ENCODE results near the gene PRDM15. TPM values are rescaled to one million over a fixed set of nuclear protein-coding genes. Genes with fewer than 3 reads are reported as not detected.

Gene PRDM15
- total and polyA plus RNA-seq, 7 donors = 1.2 to 6.9 (median 4.6) TPM

DNA sequence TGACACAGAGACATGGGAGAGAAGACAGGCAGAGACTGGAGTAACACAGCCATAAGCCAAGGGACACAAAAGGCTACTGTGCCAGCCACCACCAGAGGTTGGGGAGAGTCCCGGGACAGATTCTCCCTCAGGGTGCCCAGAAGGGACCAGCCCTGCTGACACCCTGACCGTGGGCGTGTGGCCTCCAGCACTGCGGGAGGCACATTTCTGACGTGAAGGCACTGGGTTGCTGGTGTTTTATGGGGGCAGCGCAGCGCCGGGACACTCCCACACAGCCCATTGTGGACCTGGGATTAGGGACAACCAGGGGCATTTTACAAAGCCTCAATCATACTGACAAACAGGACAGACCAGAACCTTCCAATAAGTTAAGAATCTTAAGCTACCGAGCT is 26.2 kb downstream of the PRDM15 start:
- no peak overlapping the region for H3K27ac ChIP-seq
- intact Hi-C loops (cut with DNase I) = no loop called here

GRCh38 chr21:41852151-41852928 is 26.8 kb downstream of the PRDM15 start:
- Histone ChIP-seq H3K9me3 (no peaks in the 10 kb centered on the region), H3K4me1 (no peaks in the 10 kb centered on the region), H3K27ac (no peak overlapping the region), H3K36me3 (peaks cover 0 to 56% (median 17%) of the 10 kb centered on the region in 4 donors), H3K27me3 (no peaks in the 10 kb centered on the region), H3K4me3 (no peak overlapping the region)
- TF ChIP-seq, protein P1, sequence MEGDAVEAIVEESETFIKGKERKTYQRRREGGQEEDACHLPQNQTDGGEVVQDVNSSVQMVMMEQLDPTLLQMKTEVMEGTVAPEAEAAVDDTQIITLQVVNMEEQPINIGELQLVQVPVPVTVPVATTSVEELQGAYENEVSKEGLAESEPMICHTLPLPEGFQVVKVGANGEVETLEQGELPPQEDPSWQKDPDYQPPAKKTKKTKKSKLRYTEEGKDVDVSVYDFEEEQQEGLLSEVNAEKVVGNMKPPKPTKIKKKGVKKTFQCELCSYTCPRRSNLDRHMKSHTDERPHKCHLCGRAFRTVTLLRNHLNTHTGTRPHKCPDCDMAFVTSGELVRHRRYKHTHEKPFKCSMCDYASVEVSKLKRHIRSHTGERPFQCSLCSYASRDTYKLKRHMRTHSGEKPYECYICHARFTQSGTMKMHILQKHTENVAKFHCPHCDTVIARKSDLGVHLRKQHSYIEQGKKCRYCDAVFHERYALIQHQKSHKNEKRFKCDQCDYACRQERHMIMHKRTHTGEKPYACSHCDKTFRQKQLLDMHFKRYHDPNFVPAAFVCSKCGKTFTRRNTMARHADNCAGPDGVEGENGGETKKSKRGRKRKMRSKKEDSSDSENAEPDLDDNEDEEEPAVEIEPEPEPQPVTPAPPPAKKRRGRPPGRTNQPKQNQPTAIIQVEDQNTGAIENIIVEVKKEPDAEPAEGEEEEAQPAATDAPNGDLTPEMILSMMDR (IDR thresholded peaks at IDR 0.05) = no peak
- TF ChIP-seq POLR2AphosphoS5 (IDR thresholded peaks at IDR 0.05) (no peak), EP300 (IDR thresholded peaks at IDR 0.05) (no peak), POLR2A (IDR thresholded peaks at IDR 0.05) (no peak)
- intact Hi-C loops (cut with DNase I) = no loop called here
- WGBS, 2 donors = 90 to 91% methylated on average over 21 of the region's 21 CpGs
- no peak for DNase-seq

More for the DNA sequence above, 26.2 kb downstream of the PRDM15 start:
- no peak overlapping the region for H3K4me3 ChIP-seq
- no peaks in the 10 kb centered on the region for H3K4me1 ChIP-seq
- H3K36me3 ChIP-seq = peaks cover 0 to 61% (median 17%) of the 10 kb centered on the region in 4 donors
- TF ChIP-seq POLR2AphosphoS5 (IDR thresholded peaks at IDR 0.05) (no peak), POLR2A (IDR thresholded peaks at IDR 0.05) (no peak), EP300 (IDR thresholded peaks at IDR 0.05) (no peak)
- TF ChIP-seq, protein P1 (IDR thresholded peaks at IDR 0.05) = no peak
- WGBS, 2 donors = 94 to 95% methylated on average over 9 of the region's 9 CpGs
- H3K27me3 ChIP-seq = no peaks in the 10 kb centered on the region
- DNase-seq = no peak
- H3K9me3 ChIP-seq = no peaks in the 10 kb centered on the region

DNA sequence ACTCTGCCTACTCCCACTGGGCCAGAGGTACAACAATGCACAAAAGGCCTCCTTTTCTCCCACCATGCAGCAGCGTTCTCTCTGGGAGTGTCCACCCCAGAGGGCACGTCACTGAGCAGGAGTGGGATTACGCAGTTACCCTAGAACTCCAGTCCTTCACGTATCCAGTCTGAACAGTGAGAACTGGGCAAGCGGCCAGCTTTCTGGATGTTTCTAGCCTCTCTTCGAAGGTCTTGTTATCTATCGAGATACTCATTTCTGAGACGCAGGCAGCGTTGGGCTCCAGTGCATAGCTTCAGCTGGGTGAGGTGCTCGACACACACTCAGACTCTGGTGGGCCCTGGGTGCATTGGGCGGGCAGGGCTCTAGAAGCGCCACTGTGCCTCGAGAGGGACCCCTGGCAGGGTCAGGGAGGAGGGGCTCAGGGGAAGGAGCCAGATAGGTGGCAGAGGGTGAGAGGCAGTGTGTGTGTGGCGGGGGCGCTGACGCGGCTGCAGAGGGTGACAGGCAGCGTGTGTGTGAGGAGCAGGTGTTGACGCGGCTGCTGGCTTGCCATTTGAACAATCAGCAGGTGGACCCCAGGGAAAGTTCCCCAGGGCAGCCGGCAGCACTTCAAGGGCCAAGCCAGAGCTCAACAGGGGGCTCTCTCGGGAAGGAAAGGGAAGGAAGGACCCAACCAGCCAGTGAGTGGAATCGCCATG is 27.9 kb downstream of the PRDM15 start:
- 93 to 95% methylated on average over 23 of the region's 23 CpGs for WGBS, 2 donors
- intact Hi-C loops (cut with DNase I) = no loop called here
- no peaks in the 10 kb centered on the region for H3K9me3 ChIP-seq
- peaks cover 0 to 55% (median 13%) of the 10 kb centered on the region in 4 donors for H3K36me3 ChIP-seq
- no peak overlapping the region for H3K27ac ChIP-seq
- H3K4me1 ChIP-seq = no peaks in the 10 kb centered on the region
- no peaks in the 10 kb centered on the region for H3K27me3 ChIP-seq
- TF ChIP-seq EP300 (IDR thresholded peaks at IDR 0.05) (no peak), POLR2A (IDR thresholded peaks at IDR 0.05) (no peak), POLR2AphosphoS5 (IDR thresholded peaks at IDR 0.05) (no peak)
- TF ChIP-seq, protein P1 (IDR thresholded peaks at IDR 0.05) = no peak
- no peak overlapping the region for H3K4me3 ChIP-seq
- DNase-seq = no peak

DNA sequence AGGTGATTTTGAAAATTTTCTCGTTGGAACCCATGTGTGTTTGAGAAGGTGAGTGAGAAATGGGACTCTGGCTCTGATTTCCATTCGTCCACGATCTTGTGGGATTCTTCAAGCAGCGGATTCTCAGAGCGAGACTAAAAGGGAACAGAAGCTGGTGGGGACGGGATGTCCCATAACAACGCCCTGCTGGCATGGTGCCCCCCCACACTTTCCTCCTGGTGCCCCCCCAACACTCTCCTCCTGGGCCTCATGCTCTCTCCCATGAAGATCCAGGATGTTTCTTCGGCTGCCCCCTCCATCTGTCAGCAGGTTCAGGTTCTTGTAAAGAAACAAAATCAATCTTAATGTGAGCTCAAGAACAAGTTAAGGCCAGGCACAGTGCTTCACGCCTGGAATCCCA is 29.1 kb downstream of the PRDM15 start:
- DNase-seq = no peak
- TF ChIP-seq, protein P1 (IDR thresholded peaks at IDR 0.05) = no peak
- TF ChIP-seq POLR2A (IDR thresholded peaks at IDR 0.05) (no peak), POLR2AphosphoS5 (IDR thresholded peaks at IDR 0.05) (no peak)
- Histone ChIP-seq H3K4me3 (no peak overlapping the region), H3K27ac (no peak overlapping the region), H3K9me3 (no peaks in the 10 kb centered on the region), H3K36me3 (peaks cover 0 to 54% (median 12%) of the 10 kb centered on the region in 4 donors), H3K4me1 (no peaks in the 10 kb centered on the region), H3K27me3 (no peaks in the 10 kb centered on the region)
- 95 to 97% methylated on average over 9 of the region's 9 CpGs for WGBS, 2 donors
- intact Hi-C loops (cut with DNase I) = no loop called here
